GM21381 (cell line): ENCODE results near the gene FBXO47.

Experiments
- ATAC-seq: cut with Tn5 transposase; IDR thresholded peaks from one replicate; pipeline ENCODE4 v1.9.1; 2021; ENCODE audit warnings: mild to moderate bottlenecking, moderate library complexity; ENCODE audit not compliant: unreplicated experiment

FBXO47 gene

DNA sequence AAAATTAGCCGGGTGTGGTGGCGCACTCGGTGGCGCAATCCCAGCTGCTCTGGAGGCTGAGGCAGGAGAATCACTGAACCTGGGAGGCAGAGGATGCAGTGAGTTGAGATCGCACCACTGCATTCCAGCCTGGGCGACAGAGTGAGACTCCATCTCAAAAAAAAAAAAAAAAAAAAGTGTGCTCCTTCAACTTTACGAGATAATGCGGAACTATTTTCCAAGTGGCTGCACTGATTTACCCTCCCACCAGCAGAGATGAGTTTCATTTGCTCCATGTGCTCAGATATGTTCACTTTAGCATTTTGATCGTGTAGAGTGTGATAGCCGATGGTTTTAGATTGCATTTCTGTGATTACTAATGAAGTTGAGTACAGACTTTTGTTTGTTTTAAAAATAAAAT lies 61.8 kb downstream of the FBXO47 start:
- ATAC-seq = no peak

GRCh38 chr17:38904892-38905291 lies 62.3 kb downstream of the FBXO47 start:
- no peak for ATAC-seq

- no peak for ATAC-seq
Measured at GRCh38 chr17:38903404-38903803, 63.8 kb downstream of the FBXO47 start.

GRCh38 chr17:38900978-38901656 lies 66.1 kb downstream of the FBXO47 start:
- ATAC-seq = no peak

DNA sequence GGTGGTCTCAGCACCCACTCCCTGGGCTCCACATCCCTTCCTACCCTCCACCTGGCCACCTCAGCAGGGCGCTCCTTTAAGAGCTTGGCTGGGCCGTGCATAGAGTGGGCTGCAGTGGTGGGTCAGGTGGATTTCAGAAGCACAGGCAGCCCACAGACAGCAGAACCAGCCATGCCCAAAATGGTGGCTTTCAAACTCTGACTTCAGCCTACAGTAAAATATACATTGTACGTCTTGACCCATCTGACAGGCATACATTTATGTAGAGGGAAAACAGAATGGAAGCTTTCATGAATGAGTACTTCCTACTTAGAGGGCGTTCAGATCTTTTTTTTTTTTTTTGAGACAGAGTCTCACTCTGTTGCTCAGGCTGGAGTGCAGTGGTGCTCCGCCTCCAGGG lies 67.8 kb downstream of the FBXO47 start:
- no peak for ATAC-seq

DNA sequence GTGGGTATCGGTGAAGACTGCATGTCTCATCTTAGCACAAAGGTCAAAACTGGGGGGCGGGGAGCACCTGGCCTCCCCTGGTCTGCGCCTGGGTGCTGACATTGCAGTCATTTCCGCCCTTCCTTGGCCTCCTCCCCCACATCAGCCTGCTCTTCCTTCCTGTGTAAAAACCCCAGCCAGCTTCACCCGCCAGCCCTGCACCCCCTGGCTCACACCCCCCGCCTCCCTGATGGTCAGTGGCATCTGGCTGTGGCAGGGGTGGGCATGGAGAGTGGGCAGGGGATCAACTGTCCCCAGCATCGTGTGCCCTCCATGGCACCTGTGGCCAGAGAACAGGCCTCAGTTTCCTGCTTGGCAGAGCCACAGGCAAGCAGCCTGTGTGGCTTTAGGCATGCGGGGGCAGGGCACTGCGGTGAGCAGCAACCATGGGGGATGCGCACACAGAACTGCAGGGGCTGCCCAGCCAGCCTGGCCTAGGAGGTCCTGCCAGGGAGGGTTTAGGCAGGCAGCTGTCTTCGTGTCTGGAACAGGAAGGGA lies 68.3 kb downstream of the FBXO47 start:
- ATAC-seq = peak; percentile 75

DNA sequence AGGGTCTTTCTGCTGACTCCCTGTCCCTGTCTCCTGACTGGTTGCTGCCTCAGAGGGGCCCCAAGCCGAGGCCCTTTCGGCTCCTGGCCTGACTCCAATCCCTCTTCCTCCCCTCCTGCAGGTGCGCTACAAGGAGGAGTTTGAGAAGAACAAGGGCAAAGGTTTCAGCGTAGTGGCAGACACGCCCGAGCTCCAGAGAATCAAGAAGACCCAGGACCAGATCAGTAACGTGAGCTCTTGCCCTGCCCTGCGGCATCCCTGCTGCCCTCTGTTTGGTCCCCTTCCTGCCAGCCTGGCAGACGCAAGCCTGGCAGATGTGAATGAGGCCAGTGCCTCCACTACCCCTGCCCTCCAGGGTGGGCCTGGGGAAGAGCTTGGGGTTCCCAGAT lies 68.9 kb downstream of the FBXO47 start:
- ATAC-seq = peak; percentile 11

DNA sequence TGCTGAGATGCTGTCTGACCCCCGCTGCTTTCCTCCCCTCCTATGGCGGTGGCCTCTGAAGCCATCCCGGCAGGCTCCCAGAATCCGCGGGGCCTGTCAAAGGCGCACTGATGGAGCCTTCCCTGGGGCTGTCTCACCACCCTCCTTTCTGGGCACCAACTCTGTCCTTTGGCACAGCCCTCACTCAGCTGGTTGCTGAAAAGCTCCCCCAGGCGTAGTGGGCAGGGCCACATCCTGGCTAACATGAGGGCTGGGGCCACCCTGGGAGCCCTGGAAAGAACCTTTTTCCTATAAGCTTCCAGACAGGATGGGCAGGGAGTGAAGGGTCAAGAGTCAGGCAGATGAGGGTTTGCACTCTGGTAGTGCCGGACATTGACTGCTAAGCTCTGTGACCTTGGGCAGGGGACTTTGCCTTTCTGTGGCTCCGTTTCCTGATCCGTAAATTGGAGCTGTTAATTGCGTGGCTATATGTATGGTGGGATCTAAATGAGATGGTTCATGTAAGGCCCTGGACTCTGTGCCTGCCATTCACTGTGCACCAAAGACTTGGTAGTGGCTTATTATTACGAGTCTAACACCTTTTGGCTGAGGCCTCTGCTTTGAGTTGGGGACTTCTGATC lies 69.4 kb downstream of the FBXO47 start:
- no peak for ATAC-seq

GRCh38 chr17:38897176-38897575 lies 70.0 kb downstream of the FBXO47 start:
- ATAC-seq = no peak

GRCh38 chr17:38896346-38896954 lies 70.8 kb downstream of the FBXO47 start:
- no peak for ATAC-seq

DNA sequence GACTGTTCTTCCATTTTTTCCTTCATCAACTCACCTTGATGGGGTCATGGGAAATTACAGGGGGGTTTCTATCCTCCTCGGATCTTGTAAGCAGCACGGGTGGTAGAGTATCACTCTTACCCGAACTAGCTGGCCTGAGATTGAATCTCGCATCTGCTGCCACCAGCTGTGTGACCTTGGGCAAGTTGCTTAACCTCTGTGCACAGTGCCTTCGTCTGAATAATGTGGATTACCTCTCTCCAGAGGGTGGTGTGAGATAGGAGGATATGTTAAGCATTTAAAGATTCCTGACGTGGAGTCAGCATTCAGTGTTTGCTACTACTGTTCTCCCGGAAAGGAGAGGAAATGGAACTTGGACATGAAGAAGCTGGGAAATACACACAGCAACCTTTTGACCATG lies 72.9 kb downstream of the FBXO47 start:
- no peak for ATAC-seq

DNA sequence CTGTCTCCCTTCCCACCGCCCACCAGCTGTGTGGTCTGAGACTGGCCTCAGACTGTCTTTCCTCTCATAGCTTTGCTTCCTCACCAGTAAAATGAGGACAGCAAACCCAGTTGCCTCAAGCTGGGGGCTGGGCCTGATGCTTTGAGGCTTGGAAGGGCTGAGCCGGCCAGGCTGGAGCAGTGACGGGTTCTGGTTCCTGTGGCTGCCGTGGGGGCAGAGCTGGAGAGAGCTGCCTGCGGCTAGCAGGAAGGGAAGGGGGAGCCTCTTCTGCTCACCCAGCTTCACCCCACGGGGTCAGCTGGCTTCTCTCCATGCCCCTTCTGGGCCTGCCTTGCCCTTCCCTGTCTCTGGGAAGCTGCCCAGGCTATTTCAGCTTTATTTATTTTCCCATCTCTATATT lies 73.6 kb downstream of the FBXO47 start:
- no peak for ATAC-seq

DNA sequence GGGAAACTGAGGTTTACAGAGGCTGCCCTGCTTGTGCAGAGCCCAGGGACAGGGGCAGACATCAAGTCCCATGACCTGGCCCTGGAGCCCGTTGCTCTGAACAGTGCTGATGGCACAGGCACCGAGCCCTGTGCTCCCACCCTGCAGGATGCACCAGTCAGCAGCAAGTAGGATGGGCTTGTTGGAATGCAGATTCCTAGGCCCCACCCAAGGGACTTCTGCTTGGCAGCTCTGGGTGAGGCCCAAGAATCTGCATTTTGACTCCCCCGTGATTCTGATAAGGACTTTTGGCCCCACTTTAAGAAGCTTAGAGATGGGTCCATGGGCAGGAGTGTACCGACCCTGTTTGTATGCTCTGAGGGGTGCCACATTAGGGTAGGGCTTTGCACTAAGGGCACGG lies 74.1 kb downstream of the FBXO47 start:
- ATAC-seq = no peak

DNA sequence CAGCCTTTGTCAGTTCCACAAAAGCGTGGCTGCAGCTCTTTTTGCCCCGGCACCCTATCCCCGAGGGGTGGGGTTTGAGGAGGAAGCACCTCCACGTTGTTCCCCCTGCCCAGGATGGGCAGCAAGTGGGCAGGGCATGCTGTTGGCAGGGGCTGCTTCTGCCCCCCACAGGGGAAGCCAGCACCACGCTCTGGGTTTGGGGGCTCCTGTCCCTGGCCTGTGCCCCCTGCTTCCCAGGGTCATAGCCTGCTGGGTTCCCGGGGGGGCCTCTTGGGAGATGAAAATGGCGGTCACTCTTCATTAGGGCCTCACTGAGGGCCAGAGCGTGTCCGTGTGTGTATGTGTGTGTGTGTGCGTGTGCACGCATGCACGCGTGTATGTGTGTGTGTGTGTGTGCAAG lies 74.6 kb downstream of the FBXO47 start:
- no peak for ATAC-seq

DNA sequence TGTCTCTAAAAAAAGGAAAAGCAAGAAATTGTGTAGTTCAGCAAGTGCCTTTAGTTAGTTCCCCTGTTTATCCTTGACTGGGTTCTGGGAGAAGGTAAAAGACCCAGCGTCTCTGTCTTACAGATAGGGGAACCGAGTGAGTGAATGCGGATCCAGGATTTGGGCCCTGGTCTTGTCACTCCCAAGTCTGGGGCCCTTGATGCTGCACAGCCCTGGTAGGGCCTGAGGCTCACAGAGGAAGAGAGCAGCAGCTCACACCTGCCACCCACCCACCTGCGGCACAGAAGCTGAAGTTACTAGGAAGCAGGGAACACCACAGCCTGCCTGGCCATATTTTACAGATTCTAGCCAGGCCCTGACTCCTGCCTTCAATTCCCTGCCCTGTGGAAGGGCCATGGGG lies 75.1 kb downstream of the FBXO47 start:
- ATAC-seq = no peak

DNA sequence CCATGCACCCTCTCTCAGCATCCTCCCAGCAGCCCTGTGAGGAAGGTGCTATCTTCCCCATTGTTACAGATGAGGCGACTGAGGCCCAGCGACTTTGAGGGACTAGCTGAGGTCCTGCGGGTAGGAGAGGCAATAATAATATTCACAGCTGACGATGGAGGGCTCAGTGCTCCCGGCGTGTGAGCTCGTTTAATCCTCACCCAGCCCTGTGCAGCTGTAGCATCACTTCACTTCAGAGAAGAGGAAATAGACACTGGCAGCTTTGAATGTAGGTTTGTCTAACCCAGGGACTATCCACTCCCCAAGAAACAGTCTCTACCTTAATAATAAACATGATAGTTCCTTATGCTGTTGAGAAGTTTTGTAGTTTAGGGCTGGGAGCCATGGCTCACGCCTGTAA lies 75.8 kb downstream of the FBXO47 start:
- ATAC-seq = no peak

- ATAC-seq = no peak
Measured at GRCh38 chr17:38890410-38890746, 76.8 kb downstream of the FBXO47 start.

GRCh38 chr17:38889745-38890409 lies 77.3 kb downstream of the FBXO47 start:
- ATAC-seq = no peak

- ATAC-seq = no peak
Measured at GRCh38 chr17:38888842-38889241, 78.4 kb downstream of the FBXO47 start.

- ATAC-seq = no peak
Measured at GRCh38 chr17:38886643-38887010, 80.6 kb downstream of the FBXO47 start.
